ENCODE measurements around the gene TNFRSF25. TPM values are rescaled to one million over a fixed set of nuclear protein-coding genes. Genes with fewer than 3 reads are reported as not detected.

TNFRSF25 gene
- total and polyA plus RNA-seq, 2 donors (not counting 1 experiment from before 2014, with no cell fraction given) = 0.24 to 1.5 TPM

DNA sequence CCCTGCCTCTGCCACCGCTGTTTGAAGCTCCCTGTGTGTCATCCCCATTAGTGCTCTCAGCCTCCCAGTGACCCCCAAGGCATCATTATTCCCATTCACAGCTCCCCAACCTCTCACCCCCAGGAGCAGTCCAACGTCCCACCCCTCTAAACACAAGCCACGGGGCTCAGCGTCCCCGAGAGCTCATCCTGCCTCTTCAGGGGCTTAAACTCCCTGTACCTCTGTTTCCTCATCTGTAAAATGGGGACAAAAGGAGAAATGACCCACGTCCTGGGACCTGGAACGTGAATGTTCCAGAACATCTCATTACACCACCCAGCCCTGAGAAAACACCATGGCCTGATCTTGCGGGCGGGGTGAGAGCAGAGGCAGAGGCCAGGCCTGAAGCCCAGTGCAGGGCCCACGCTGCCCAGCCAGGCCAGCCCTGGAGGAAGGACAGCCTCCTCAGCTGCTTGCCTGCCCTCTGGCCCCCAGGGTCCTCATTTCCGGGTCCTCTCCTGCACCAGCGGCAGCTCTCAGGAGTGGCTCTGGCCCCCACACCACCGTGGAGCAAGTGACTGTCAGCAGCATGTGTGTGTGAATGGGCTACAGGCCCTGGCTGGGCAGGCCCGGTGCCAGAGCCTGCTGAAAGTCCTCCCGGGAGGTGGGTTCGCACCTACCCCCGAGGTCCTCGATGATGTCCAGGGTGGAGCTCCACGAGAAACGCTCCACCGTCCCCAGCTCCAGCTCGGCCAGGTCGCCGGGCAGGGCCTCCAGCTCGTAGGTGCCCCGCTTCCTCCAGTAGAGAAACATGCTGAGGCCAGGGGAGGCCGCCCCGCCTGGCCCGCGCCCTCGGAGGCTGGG lies 39.6 kb upstream of the TNFRSF25 start:
- Histone ChIP-seq H3K27ac (ENCODE audit: insufficient read depth, low read length) (no peak overlapping the region), H3K9ac (ENCODE audit: insufficient read depth, low read length) (no peak overlapping the region), H2AFZ (ENCODE audit: low read length) (no peak overlapping the region), H3K4me1 (ENCODE audit: control insufficient read depth, extremely low read depth, insufficient read depth, low read length) (no peaks in the 10 kb centered on the region), H3K9me3 (ENCODE audit: control insufficient read depth, insufficient read depth, low read depth, low read length) (no peaks in the 10 kb centered on the region), H4K20me1 (ENCODE audit: control insufficient read depth, extremely low read depth, insufficient read depth, low read length) (no peaks in the 10 kb centered on the region), H3K36me3 (ENCODE audit: control insufficient read depth, insufficient read depth, low read length) (no peaks in the 10 kb centered on the region), H3K4me2 (ENCODE audit: extremely low read depth, insufficient read depth, low read length) (no peak overlapping the region), H3K4me3 (replicated peaks in 1 of 4; ENCODE audit: control extremely low read depth in 1 of 4, insufficient read depth in 1 of 4, low read depth in 3 of 4, low read length in 4 of 4) (no peak overlapping the region), H3K79me2 (ENCODE audit: control insufficient read depth, insufficient read depth, low read length) (no peaks in the 10 kb centered on the region), H3K27me3 (ENCODE audit: control insufficient read depth, insufficient read depth, low read length) (peaks cover 4% of the 10 kb centered on the region)
- no peak for DNase-seq (ENCODE audit: low read depth in 2 of 2)
- TF ChIP-seq, protein P1, sequence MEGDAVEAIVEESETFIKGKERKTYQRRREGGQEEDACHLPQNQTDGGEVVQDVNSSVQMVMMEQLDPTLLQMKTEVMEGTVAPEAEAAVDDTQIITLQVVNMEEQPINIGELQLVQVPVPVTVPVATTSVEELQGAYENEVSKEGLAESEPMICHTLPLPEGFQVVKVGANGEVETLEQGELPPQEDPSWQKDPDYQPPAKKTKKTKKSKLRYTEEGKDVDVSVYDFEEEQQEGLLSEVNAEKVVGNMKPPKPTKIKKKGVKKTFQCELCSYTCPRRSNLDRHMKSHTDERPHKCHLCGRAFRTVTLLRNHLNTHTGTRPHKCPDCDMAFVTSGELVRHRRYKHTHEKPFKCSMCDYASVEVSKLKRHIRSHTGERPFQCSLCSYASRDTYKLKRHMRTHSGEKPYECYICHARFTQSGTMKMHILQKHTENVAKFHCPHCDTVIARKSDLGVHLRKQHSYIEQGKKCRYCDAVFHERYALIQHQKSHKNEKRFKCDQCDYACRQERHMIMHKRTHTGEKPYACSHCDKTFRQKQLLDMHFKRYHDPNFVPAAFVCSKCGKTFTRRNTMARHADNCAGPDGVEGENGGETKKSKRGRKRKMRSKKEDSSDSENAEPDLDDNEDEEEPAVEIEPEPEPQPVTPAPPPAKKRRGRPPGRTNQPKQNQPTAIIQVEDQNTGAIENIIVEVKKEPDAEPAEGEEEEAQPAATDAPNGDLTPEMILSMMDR (conservative IDR thresholded peaks at IDR 0.05 in 1 of 2, IDR thresholded peaks at IDR 0.05 in 1 of 2; ENCODE audit: low read depth in 1 of 2, low read length in 2 of 2) = no peak
- no peak for TF ChIP-seq EZH2 (IDR thresholded peaks at IDR 0.05; ENCODE audit: low read length, missing control alignments)

- Histone ChIP-seq H3K79me2 (ENCODE audit: control insufficient read depth, insufficient read depth, low read length) (no peaks in the 10 kb centered on the region), H2AFZ (ENCODE audit: low read length) (no peak overlapping the region), H3K36me3 (ENCODE audit: control insufficient read depth, insufficient read depth, low read length) (no peaks in the 10 kb centered on the region), H3K27me3 (ENCODE audit: control insufficient read depth, insufficient read depth, low read length) (peaks cover 4% of the 10 kb centered on the region), H3K4me3 (replicated peaks in 1 of 4; ENCODE audit: control extremely low read depth in 1 of 4, insufficient read depth in 1 of 4, low read depth in 3 of 4, low read length in 4 of 4) (no peak overlapping the region), H3K9me3 (ENCODE audit: control insufficient read depth, insufficient read depth, low read depth, low read length) (no peaks in the 10 kb centered on the region), H3K4me1 (ENCODE audit: control insufficient read depth, extremely low read depth, insufficient read depth, low read length) (no peaks in the 10 kb centered on the region), H3K4me2 (ENCODE audit: extremely low read depth, insufficient read depth, low read length) (no peak overlapping the region), H3K9ac (ENCODE audit: insufficient read depth, low read length) (no peak overlapping the region), H3K27ac (ENCODE audit: insufficient read depth, low read length) (no peak overlapping the region), H4K20me1 (ENCODE audit: control insufficient read depth, extremely low read depth, insufficient read depth, low read length) (no peaks in the 10 kb centered on the region)
- TF ChIP-seq, protein P1 (conservative IDR thresholded peaks at IDR 0.05 in 1 of 2, IDR thresholded peaks at IDR 0.05 in 1 of 2; ENCODE audit: low read depth in 1 of 2, low read length in 2 of 2) = no peak
- TF ChIP-seq EZH2 (IDR thresholded peaks at IDR 0.05; ENCODE audit: low read length, missing control alignments) = no peak
- no peak for DNase-seq (ENCODE audit: low read depth in 2 of 2)
Measured at GRCh38 chr1:6504887-6505286, 38.9 kb upstream of the TNFRSF25 start.

- Histone ChIP-seq H2AFZ (ENCODE audit: low read length) (no peak overlapping the region), H3K4me3 (replicated peaks in 1 of 4; ENCODE audit: control extremely low read depth in 1 of 4, insufficient read depth in 1 of 4, low read depth in 3 of 4, low read length in 4 of 4) (no peak overlapping the region), H3K27ac (ENCODE audit: insufficient read depth, low read length) (no peak overlapping the region), H3K9ac (ENCODE audit: insufficient read depth, low read length) (no peak overlapping the region), H3K79me2 (ENCODE audit: control insufficient read depth, insufficient read depth, low read length) (no peaks in the 10 kb centered on the region), H3K27me3 (ENCODE audit: control insufficient read depth, insufficient read depth, low read length) (peaks cover 4% of the 10 kb centered on the region), H4K20me1 (ENCODE audit: control insufficient read depth, extremely low read depth, insufficient read depth, low read length) (no peaks in the 10 kb centered on the region), H3K9me3 (ENCODE audit: control insufficient read depth, insufficient read depth, low read depth, low read length) (no peaks in the 10 kb centered on the region), H3K4me2 (ENCODE audit: extremely low read depth, insufficient read depth, low read length) (no peak overlapping the region), H3K36me3 (ENCODE audit: control insufficient read depth, insufficient read depth, low read length) (no peaks in the 10 kb centered on the region), H3K4me1 (ENCODE audit: control insufficient read depth, extremely low read depth, insufficient read depth, low read length) (no peaks in the 10 kb centered on the region)
- no peak for DNase-seq (ENCODE audit: low read depth in 2 of 2)
- no peak for TF ChIP-seq EZH2 (IDR thresholded peaks at IDR 0.05; ENCODE audit: low read length, missing control alignments)
- TF ChIP-seq, protein P1 (conservative IDR thresholded peaks at IDR 0.05 in 1 of 2, IDR thresholded peaks at IDR 0.05 in 1 of 2; ENCODE audit: low read depth in 1 of 2, low read length in 2 of 2) = no peak
Measured at GRCh38 chr1:6503884-6504602, 38.1 kb upstream of the TNFRSF25 start.

Data from fibroblast of lung (primary cell).